K562 (cell line): ENCODE data around the gene SLC25A45. TPM values are rescaled to one million over a fixed set of nuclear protein-coding genes. Genes with fewer than 3 reads are reported as not detected.

Experiments used
- ATF2 ChIP-seq: sonication (generic); formaldehyde crosslinking; IDR thresholded peaks from 2 replicates; pipeline ENCODE4 v1.8.1; 2022; ENCODE audit warnings: missing genetic modification reagents
- GATAD2B ChIP-seq: fragments of 450-650 bp; IDR thresholded peaks from 2 replicates; pipeline ENCODE4 v1.6.1; 2017; ENCODE audit warnings: mild to moderate bottlenecking, borderline replicate concordance
- GTF2E2 ChIP-seq: fragments of 200-800 bp; sonication (Bioruptor generic); IDR thresholded peaks from 2 replicates; pipeline ENCODE4 v1.6.1; 2016; ENCODE audit warnings: missing genetic modification characterization, missing compliant biosample characterization
- GTF3C2 ChIP-seq: IDR thresholded peaks from 3 replicates; pipeline ENCODE4 v1.6.1; 2011; ENCODE audit warnings: borderline replicate concordance, mild to moderate bottlenecking, moderate library complexity; ENCODE audit not compliant: insufficient read length; ENCODE audit errors: extremely low read depth
- HSF4 ChIP-seq: fragments of 250-450 bp; sonication (Bioruptor Pico); IDR thresholded peaks from 2 replicates; pipeline ENCODE4 v2.1.2; 2022; ENCODE audit warnings: mild to moderate bottlenecking, moderate library complexity, borderline replicate concordance
- KDM5B ChIP-seq: fragments of 200-600 bp; sonication (generic); IDR thresholded peaks from 2 replicates; pipeline ENCODE4 v1.6.1; 2012; ENCODE audit warnings: low read depth, mild to moderate bottlenecking, moderate library complexity, low read length, control low read depth, inconsistent platforms; ENCODE audit not compliant: insufficient replicate concordance
- KHSRP ChIP-seq: fragments of 450-650 bp; IDR thresholded peaks from 2 replicates; pipeline ENCODE4 v1.6.1; 2017
- KLF10 ChIP-seq: fragments of 250-450 bp; sonication (Bioruptor Pico); IDR thresholded peaks from 2 replicates; pipeline ENCODE4 v1.6.1; 2021; ENCODE audit warnings: matching md5 sums
- MBD2 ChIP-seq: sonication (generic); IDR thresholded peaks from 2 replicates; pipeline ENCODE4 v1.6.1; 2016; ENCODE audit warnings: low read depth, borderline replicate concordance
- MITF ChIP-seq: IDR thresholded peaks from 2 replicates; pipeline ENCODE4 v1.6.1; 2014; ENCODE audit warnings: antibody characterized with exemption
- MXD1 ChIP-seq: fragments of 250-450 bp; sonication (Bioruptor Pico); IDR thresholded peaks from 2 replicates; pipeline ENCODE4 v1.8.0; 2021; ENCODE audit warnings: borderline replicate concordance, mild to moderate bottlenecking, moderate library complexity; ENCODE audit not compliant: poor library complexity, severe bottlenecking
- PKNOX1 ChIP-seq: fragments of 450-650 bp; IDR thresholded peaks from 2 replicates; pipeline ENCODE4 v1.6.1; 2016
- POU5F1 ChIP-seq: fragments of 150-350 bp; IDR thresholded peaks from 2 replicates; pipeline ENCODE4 v1.6.1; 2014; ENCODE audit warnings: borderline replicate concordance, low read length, low read depth, mild to moderate bottlenecking; ENCODE audit not compliant: partially characterized antibody
- SMARCC2 ChIP-seq: fragments of 450-650 bp; IDR thresholded peaks from 2 replicates; pipeline ENCODE4 v1.6.1; 2017; ENCODE audit warnings: antibody characterized with exemption, moderate library complexity, mild to moderate bottlenecking, low read depth
- STAT5A ChIP-seq: IDR thresholded peaks from 2 replicates; pipeline ENCODE4 v1.6.1; 2012; ENCODE audit warnings: low read length, inconsistent platforms, borderline replicate concordance
- TFAM ChIP-seq: fragments of 250-450 bp; sonication (Bioruptor Pico); conservative IDR thresholded peaks from 2 replicates; pipeline ENCODE4 v1.5.0; 2021; ENCODE audit warnings: mild to moderate bottlenecking, moderate library complexity
- ZFP36 ChIP-seq: fragments of 150-350 bp; IDR thresholded peaks from 2 replicates; pipeline ENCODE4 v1.6.1; 2018; ENCODE audit warnings: low read length, low read depth; ENCODE audit not compliant: partially characterized antibody
- ZNF165 ChIP-seq: fragments of 250-450 bp; sonication (Bioruptor Pico); IDR thresholded peaks from 2 replicates; pipeline ENCODE4 v1.4.0; 2020; ENCODE audit warnings: borderline replicate concordance
- ZNF263 ChIP-seq: sonication (generic); formaldehyde crosslinking; IDR thresholded peaks from 2 replicates; pipeline ENCODE4 v1.8.0; 2022; ENCODE audit warnings: mild to moderate bottlenecking, missing genetic modification reagents, borderline replicate concordance
- ZNF316 ChIP-seq: fragments of 450-650 bp; IDR thresholded peaks from 2 replicates; pipeline ENCODE4 v1.6.1; 2016
- ZNF561 ChIP-seq: fragments of 450-650 bp; formaldehyde crosslinking; conservative IDR thresholded peaks from 2 replicates; pipeline ENCODE4 v1.4.0; 2020; ENCODE audit warnings: mild to moderate bottlenecking, moderate library complexity
- ZNF57 ChIP-seq: fragments of 450-650 bp; formaldehyde crosslinking; IDR thresholded peaks from 2 replicates; pipeline ENCODE4 v1.4.0; 2020; ENCODE audit warnings: mild to moderate bottlenecking, moderate library complexity
- ZNF764 ChIP-seq: fragments of 250-450 bp; sonication (Bioruptor Pico); IDR thresholded peaks from 2 replicates; pipeline ENCODE4 v1.4.0; 2020; ENCODE audit warnings: low read depth, mild to moderate bottlenecking, moderate library complexity
- ZNF785 ChIP-seq: fragments of 250-450 bp; sonication (Bioruptor Pico); IDR thresholded peaks from 2 replicates; pipeline ENCODE4 v1.4.0; 2020; ENCODE audit warnings: mild to moderate bottlenecking
- polyA plus RNA-seq, 8 experiments: library from polyadenylated mRNA; depleted of rRNA in 4 of 8; stranded (reverse) in 5 of 8; unstranded in 3 of 8; fragments of >200 nt; fragmentation: Nextera tagmentation in 2 of 8; fragmentation: Illumina TruSeq in 1 of 8; extraction: Ambion mirVana in 2 of 8; extraction: Trizol in 1 of 8; gene quantifications; 2 replicates each; pipeline versions ENCODE4 v1.2.1 to v1.2.3, GENCODE V29; 2011 to 2014; ENCODE audit warnings: inconsistent platforms in 1 of 8, missing spikeins in 1 of 8
- total RNA-seq, 7 experiments: library from RNA; depleted of rRNA in 6 of 7; stranded (reverse); fragments of >200 nt in 6 of 7; fragmentation: Illumina TruSeq in 2 of 7; extraction: Trizol in 2 of 7; gene quantifications; 2 replicates each; pipeline versions ENCODE4 v1.2.1 to v1.2.3, GENCODE V29; 2011 to 2021; ENCODE audit warnings: low replicate concordance in 1 of 7

SLC25A45 gene
- total and polyA plus RNA-seq, 9 of the 15 experiments (the other 6 are each of a cell fraction or from before 2014, with no cell fraction given) = 0.15 to 2.3 (median 0.68) TPM

GRCh38 chr11:65381716-65382032 is 772 bp downstream of the SLC25A45 start (continued):
- no peak for TF ChIP-seq GTF3C2
- TF ChIP-seq MXD1 (CRISPR knock-in tag) = no peak
- TF ChIP-seq STAT5A = no peak
- no peak for TF ChIP-seq ZNF57 (CRISPR knock-in tag)
- TF ChIP-seq ZNF316 = no peak
- no peak for TF ChIP-seq ZNF263 (CRISPR knock-in tag)
- no peak for TF ChIP-seq KLF10 (CRISPR knock-in tag)
- no peak for TF ChIP-seq TFAM (CRISPR knock-in tag)
- TF ChIP-seq MBD2 = no peak
- TF ChIP-seq ZNF165 (CRISPR knock-in tag) = no peak
- TF ChIP-seq KHSRP = no peak
- TF ChIP-seq MITF = no peak
- no peak for TF ChIP-seq HSF4 (CRISPR knock-in tag)
- 0 out of 2 replicates have a peak, but pooled peaks have one; percentile 10 for TF ChIP-seq GTF2E2 (tag)
- no peak for TF ChIP-seq GATAD2B
- TF ChIP-seq KDM5B = peak; percentile 44
- TF ChIP-seq ATF2 = no peak
- TF ChIP-seq ZNF561 (CRISPR knock-in tag) = no peak
- TF ChIP-seq POU5F1 = no peak
- TF ChIP-seq ZNF764 (CRISPR knock-in tag) = no peak
- TF ChIP-seq ZFP36 = no peak
- peak; percentile 68 for TF ChIP-seq PKNOX1
- no peak for TF ChIP-seq ZNF785 (CRISPR knock-in tag)
- no peak for TF ChIP-seq SMARCC2
